HG02884 (cell line): Measurements from ENCODE around the gene DOP1A.
"Not testable (repeated sequence)": the region's sequence is repeated elsewhere in the genome, so short reads cannot be mapped to it uniquely, and the experiment has no call there.

ENCODE experiments used
- ATAC-seq: cut with Tn5 transposase; IDR thresholded peaks from one replicate; pipeline ENCODE4 v1.9.1; 2021; ENCODE audit warnings: mild to moderate bottlenecking, moderate library complexity; ENCODE audit not compliant: unreplicated experiment

The DOP1A gene

GRCh38 chr6:83138118-83138722 is 70.7 kb downstream of the DOP1A start:
- no peak for ATAC-seq

GRCh38 chr6:83138758-83139157 is 71.3 kb downstream of the DOP1A start:
- no peak for ATAC-seq

GRCh38 chr6:83151114-83151513 is 83.6 kb downstream of the DOP1A start:
- ATAC-seq: no peak

- ATAC-seq: no peak
These were observed 85.4 kb downstream of the DOP1A start for GRCh38 chr6:83152913-83153312.

DNA sequence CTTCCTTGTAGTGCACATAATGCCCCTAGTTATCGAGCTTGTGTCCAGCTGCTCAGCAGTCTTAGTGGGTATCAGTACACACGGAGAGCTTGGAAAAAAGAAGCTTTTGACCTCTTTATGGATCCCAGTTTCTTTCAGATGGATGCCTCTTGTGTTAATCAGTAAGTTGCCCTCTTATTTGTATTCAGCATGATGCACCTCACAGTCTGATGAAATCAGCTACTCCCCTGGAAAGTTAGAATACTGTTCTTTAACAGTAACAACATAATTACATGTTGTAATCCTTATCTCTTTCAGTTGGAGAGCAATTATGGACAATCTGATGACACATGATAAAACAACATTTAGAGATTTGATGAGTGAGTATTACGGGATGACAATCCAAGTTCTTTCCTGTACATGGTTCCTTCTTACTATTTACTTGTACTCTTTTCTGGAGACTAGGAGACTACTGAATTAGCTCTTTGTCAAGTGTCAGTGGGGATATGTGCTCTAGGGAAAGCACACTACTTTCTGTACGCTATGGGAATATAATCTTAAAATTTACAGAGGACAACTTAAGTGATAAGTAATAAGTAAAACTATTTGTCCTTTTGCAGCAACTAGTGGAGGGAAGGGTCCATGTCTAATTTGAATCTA is 86.5 kb downstream of the DOP1A start:
- ATAC-seq: no peak

DNA sequence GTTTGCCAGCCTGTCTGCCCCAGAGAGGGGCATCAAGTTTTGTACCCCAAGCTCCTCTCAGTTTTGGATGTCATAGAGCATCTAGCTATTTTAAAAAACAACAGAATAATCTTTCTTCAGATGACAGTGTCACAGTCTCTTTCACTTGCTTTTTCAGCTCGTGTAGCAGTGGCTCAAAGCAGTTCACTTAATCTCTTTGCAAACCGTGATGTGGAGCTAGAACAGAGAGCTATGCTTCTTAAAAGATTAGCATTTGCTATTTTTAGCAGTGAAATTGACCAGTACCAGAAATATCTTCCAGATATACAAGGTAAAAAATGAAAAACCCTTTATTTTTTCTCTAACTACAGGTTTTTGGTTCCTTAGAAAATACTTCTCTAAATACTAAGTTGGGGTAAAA is 88.3 kb downstream of the DOP1A start:
- no peak for ATAC-seq

GRCh38 chr6:83160167-83160566 is 92.7 kb downstream of the DOP1A start:
- no peak for ATAC-seq

DNA sequence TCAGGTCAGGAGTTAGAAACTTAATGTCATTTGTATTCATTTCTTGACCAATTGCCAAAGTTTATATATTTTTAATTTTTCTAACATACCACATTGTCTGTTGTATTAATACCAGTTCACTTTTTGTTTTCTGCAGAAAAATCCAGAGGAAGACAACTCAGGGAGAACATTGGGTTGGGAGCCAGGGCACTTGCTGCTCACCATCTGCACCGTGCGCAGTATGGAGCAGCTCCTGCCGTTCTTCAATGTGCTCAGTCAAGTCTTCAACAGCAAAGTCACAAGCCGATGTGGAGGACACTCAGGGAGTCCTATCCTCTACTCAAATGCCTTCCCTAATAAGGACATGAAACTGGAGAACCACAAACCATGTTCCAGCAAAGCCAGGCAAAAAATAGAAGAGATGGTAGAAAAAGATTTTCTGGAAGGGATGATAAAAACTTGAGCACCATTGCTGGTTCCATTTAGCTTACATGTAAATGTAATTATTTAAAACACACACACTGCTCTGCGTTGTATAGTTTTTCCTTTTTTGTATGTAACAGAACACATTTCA is 100.3 kb downstream of the DOP1A start:
- no peak for ATAC-seq

DNA sequence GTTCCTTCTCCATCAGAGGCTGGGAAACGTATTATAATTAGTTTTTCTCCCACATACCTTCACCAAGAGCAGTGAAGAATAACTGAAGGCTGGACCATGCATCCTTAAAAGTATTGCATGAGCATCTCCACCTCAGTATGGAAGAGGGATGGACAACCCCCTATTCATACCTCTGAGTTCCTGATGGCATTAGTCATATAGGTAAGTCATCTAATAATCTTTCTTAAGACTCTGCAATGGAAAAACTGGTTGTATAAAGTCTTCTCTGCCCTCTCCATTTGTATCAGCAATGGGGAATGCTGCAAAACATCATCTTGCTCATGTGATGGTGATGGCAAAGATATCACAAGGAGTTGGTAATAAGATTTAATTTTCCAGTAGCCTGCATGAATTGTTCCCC is 101.1 kb downstream of the DOP1A start:
- ATAC-seq: no peak

DNA sequence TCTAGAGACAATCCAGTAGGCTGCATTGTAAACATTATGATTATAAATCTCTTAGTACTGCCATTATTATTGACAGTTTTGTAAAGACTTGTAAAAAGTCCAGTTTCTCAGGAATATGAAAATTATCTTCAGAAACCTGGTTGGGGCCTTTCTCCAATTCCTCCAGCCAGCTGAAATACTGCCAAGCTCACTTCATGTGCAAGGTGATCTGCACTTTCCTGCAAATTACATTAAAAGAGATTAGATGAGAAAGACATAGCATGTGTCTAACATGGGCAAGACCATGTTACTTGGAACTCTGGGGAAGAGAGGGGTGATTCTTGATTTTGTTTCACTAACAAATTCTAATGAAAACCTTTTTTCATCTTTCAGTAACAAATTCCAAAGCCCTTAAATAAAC is 101.6 kb downstream of the DOP1A start:
- ATAC-seq: no peak

- ATAC-seq: no peak
These were observed 102.0 kb downstream of the DOP1A start for GRCh38 chr6:83169511-83169910.

DNA sequence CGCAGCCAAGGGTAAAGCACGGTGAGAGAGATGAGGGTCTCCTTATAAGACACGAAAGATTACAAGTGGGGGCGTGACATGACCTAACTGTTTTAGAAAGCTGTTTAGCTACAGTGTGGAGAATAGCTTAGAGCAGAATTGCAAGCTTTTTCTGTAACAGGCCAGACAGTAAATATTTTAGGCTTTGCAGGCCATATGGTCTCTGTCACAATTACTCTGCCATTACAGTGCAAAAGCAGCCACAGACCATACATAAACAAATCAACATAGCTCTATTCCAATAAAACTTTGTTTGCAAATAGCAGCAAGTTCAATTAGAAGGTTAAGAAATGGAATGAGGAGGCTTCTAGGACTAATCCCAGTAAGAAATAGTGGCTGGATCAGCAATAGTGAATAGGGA is 108.8 kb downstream of the DOP1A start:
- no peak for ATAC-seq

GRCh38 chr6:83180426-83180950 is 113.0 kb downstream of the DOP1A start:
- no peak for ATAC-seq

- ATAC-seq: no peak
These were observed 114.6 kb downstream of the DOP1A start for GRCh38 chr6:83182114-83182513.

DNA sequence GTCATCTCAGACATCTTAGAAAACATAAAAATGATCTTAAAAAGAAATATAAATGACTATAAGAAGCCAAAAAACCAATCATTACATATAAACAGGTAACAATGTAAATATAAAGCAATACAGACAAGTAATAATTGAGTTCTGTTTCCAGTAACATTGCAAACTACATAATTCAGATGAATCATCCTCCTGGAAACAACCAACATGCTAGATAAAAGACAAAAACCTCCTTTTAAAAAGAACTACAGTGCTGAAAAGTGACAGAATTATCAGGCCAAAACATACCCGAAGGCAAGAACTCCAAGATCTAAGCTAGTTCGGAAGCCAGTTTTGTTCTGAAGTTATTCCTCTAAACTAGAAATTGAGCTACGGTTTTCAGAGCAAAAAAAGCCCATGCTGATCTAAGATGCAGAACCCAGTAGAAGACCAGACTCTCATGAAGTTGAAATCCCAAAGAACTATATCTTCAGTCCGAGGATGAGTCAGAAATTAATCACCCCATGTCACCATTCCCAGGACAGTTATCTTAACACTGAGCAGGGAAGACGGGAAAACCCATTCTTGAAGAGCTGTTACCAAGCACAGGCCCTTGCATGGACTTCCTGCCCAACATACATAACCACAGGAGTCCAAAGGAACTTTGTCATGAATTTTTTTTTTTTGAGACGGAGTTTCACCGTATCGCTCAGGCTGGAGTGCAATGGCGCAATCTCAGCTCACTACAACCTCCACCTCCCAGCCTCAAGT is 115.8 kb downstream of the DOP1A start:
- no peak for ATAC-seq

DNA sequence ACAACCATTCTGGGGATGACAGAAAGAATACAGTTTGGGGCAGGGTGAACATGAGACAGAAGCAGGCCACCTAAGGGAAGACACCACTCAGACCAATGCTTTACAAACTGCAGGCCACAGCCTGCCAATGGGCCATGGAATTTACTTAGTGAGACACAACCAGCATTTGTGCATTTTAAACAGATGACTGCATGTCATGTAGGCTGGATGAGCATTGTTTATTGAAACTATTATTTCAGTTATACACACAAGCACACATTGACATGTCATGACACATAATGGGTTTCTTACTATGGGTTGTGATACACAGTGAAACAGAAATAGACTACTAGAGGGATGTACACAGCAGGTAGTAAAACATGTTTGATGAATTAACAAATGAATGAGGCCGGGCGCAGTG is 117.6 kb downstream of the DOP1A start:
- no peak for ATAC-seq

DNA sequence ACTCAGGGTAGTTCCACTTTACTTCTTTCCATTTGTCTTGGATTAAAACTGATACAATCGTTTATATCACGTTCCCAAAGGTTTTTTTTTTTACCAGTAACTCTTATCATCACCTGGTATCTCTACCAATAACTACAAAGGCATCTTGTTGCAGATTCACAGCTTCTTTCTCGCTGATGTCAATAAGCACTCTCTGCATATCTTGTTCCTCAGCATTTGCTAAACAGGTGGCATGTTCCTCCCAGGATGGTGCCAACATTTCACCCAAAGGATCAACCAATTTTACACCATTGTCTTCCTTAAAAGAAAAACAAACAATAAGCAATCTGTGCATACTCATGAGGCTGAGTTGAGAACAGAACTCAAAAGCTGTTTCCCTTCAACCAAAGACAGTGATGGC is 121.0 kb downstream of the DOP1A start:
- ATAC-seq: no peak

DNA sequence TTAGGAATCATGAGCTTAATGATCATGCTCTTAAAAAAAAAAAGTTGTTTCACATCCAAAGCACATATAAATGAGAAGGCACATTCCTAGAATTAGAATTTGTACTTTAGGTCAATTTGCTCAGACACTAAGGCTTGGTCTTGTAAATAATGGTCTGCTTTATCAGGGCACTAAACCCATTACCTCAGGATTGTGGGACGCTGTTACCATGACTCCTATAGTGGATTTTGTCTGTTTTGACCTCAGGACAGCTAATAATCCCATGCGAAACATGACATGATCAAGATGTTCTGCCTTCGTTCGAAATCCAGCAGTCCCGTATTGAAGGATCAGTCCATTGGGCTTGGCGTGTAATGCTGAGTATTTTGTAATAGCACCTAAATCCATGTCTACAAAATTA is 123.2 kb downstream of the DOP1A start:
- ATAC-seq: no peak

- not testable (repeated sequence) for ATAC-seq
These were observed 124.5 kb downstream of the DOP1A start for GRCh38 chr6:83191974-83192373.

DNA sequence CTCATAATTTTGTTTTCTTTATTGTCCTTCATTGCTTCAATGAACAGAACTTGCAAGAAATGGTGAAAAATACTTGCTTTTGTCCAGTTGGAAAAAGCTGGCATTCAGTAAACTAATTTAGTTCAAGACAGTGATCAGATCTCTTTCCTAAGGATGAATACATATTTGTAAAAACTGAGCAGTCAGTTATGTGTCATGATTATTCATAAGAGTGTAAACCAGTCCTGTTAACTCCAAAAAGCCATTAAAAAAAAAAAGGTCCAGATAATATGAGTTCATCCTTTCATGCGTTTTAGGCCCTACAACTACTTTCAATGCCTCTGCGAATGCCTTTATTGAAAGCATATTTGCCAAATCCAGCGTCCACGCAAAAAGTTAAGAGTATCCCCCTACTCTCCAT is 125.0 kb downstream of the DOP1A start:
- ATAC-seq: peak; percentile 2

DNA sequence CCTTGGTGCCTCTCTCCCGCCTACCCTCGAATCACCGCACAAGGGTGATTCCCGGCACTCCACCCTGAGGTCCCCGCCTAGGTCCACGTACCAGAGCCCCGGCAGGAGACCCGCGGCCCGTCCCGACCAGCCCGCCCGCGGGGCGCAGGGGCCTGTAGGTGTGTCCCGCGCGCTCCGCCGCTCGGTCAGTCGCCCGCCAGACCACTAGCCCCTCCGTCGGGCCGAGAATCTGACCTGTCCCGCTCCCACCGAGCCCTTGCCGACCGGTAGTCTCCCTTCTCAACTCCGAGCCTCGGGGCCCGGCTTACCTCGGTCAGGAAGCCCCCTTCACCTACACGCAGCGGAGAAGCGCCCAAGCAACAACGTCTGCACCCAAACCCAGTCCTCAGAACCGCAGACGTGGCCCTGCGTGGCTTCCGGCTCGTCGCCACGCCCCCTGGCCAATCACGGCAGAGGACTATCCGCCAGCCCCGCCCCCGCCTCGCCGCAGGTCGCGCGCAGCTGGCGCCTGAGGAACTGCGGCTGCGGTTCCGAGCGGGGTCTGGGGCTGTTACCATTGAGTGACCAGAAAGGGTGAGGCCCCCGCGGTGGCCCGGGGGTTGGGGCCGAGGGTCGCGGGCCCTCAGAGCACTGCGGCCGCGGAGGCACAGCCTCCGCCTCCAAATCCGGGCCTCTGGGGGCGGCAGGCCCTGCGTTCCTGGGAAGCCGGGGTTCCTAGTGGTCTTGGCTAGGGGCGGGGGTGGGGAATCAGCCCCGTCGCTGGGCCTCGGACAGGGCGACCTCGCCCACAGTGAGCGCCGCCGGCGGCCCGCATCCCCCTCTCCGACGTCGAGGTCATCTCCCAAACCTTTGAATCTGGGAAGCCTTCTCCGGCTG is 125.6 kb downstream of the DOP1A start, which contains the start of the genes PGM3 and RWDD2A:
Gene PGM3 (minus strand): TSS at position 395 of the 876 bp plus-strand sequence. CDS start 2,253 bp downstream, outside the sequence.
Gene RWDD2A (plus strand): TSS at position 487 of the 876 bp plus-strand sequence. CDS start 1,095 bp downstream, outside the sequence.
- peak; percentile 94 for ATAC-seq
